HG03097 (cell line): ENCODE data around the gene SGIP1.
"Not testable (repeated sequence)": the region's sequence is repeated elsewhere in the genome, so short reads cannot be mapped to it uniquely, and the experiment has no call there.

Source experiments
- ATAC-seq: cut with Tn5 transposase; IDR thresholded peaks from one replicate; pipeline ENCODE4 v1.9.1; 2021; ENCODE audit not compliant: unreplicated experiment, low FRiP score

The SGIP1 gene

DNA sequence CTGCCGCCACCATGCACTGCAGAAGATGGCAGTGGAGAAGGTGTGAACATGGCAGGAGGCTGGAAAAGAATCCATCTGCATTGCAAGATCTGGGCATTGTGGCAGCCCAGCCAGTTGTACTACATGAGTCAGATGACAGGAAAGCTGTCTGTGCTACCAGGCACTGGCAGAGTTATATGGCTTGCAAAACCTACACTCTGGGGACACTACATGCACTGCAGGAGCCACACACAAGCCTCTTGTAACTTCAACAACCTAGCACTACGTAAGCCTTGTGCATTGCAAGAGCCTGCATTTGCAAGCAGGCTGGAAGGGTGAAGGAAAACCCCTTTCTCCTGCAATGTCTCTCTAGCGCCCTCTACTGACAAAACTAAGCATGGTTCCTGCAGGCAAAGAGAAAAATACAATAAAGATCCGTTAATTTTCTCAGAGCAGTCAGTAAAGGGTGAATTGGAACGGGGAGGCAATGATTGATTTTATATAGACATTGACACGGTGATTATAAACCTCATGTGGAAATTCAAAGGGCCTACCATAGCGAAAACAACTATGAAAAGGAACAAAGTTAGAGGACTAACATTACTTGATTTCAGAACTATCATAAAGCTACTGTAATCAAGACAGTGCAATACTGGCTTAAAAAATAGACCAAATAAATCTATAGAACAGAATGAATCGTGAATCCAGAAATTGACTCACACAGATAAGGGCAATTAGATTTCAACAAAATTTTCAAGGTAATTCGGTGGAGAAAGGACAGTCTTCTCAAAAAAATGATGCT is 192.1 kb downstream of the SGIP1 start:
- peak; percentile 63 for ATAC-seq

DNA sequence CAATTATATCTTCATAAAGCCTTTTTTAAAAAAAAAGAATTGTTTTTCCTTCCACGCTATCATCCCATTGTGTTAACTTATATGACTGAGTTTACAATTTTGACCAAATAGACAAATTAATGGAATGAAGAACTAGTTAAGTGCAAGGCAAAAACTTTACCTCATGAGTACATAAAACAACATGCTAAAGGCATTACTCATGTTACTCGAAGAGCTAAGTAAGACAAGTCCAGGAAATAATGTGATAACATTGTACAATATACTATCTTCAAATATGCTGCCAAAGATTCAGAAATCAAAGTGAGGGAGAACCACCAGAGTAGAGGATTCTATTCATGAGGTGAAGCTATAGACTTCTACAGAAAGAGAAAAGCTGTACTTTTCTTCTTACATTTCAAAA is 194.1 kb downstream of the SGIP1 start:
- no peak for ATAC-seq

DNA sequence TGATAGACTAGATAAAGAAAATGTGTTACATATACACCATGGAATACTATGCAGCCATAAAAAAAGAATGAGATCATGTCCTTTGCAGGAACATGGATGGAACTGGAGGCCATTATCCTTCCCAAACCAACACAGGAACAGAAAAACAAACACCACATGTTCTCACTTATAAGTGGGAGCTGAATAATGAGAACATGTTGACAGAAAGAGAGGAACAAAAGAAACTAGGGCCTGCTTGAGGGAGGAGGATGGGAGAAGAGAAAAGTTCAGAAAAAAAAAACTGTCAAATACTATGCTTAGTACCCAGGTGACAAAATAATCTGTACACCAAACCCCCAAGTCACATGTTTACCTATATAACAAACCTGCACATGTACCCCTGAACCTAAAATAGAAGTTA is 194.8 kb downstream of the SGIP1 start:
- ATAC-seq: not testable (repeated sequence)

DNA sequence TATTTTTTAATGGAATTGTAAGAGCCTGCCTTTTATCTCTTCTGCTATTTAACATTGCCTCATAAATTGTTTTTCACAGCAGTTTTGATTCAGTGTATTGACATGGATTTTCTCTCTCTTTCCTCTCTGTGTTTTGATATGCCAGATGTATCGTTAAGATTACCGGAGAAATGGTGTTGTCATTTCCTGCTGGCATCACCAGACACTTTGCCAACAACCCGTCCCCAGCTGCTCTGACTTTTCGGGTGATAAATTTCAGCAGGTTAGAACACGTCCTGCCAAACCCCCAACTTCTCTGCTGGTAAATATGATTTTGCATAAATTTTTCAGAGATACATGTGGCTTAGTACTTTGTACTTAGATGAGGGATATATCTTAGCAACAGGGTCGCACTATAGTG is 195.2 kb downstream of the SGIP1 start:
- no peak for ATAC-seq

DNA sequence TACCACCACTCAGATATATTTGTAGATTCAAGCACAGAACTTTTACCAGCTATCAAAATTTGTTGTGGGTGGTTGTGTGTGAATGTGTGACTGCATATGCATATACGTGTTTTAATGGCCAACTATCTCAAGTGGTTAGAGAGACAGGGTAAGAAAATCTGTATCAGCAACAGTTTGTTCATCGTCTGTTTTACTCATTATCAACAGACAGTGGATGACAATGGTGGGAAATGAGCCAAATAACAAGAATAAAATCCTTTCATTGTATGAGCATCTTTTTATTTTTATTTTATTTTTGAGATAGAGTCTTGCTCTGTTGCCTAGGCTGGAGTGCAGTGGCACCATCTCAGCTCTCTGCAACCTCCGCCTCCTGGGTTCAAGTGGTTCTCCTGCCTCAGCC is 195.6 kb downstream of the SGIP1 start:
- ATAC-seq: no peak

DNA sequence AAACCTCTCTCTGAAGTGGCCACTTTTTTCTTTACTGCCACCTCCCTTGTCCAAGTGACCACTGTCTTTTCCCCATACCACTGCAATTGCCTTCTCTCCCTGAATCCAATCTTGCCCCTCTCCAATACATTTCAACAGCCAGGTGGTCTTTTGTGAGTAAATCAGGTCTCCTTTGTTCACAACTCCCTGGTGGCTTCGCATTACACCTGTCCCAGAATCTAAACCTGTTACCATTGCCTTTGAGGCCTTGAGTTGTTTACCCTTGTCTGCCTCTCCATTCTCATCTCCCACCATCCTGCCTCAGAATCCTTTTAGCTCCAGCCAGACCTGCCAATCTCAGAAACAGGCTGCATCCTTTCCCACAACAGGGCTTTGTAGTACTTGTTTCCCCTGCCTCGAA is 196.5 kb downstream of the SGIP1 start:
- ATAC-seq: no peak

DNA sequence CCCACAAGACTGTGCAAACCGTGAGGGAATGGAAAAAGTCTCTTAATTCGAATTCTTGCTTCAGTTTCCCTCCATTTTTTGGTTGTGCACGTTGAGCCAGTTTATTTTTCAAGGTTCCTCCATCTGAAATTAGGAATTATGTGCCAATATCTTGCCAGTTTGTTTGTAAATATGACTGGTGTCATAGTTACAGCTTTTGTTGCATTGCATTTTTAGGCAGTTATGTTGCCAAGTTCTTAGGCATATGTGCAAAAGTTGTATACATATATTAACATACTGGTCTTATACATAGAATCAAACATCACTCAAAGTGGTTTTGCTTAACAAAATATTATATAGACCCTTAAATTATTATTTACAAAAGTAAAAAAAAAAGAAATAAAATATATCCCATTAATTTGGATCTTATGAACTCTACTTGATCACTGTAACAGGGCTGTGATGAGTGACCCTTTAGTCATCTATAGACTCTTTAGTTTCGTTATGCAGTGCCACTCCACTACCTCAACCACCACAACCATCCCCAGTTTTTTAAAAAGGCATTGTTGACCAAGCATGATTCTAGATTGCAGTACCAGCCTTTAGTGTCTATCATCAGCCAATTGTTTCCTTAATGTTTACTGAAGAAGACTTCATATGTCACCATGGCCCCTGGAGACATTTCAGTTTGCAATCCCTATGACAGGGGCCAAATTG is 197.4 kb downstream of the SGIP1 start:
- ATAC-seq: no peak

DNA sequence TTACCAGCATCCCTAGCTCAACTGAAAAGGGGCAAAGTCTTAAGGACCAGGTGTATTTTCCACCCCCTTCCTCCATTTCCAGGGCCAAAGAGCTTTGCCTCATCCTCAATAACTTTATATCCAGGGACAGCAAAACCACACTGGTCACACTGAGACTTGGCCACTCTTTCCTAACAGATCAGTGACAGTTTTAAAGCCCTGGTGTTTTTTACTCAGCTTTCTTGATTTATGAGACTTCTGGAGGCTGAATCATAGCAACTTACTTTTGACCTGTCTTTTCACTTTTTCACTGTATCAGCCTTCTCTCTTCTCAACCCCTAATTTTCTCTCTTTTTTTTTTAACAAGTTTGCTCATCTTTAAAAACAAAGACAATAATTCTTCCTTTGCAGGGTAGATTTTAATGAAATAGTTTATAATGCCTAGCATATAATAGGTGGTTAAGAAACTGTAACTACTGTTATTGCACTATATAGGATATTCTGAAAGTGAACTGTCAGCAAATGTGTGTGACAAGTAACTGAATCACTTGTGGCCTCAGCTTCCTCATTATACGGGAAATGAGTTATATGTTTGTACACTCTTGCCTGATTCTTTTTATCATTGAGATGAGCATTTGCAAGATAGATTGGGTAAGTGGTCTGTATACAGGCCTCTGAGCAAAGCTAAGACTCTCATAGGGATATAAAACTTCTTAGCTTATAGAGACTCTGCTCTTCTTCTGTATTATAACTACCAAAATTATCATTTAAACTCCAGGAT is 198.6 kb downstream of the SGIP1 start:
- no peak for ATAC-seq

DNA sequence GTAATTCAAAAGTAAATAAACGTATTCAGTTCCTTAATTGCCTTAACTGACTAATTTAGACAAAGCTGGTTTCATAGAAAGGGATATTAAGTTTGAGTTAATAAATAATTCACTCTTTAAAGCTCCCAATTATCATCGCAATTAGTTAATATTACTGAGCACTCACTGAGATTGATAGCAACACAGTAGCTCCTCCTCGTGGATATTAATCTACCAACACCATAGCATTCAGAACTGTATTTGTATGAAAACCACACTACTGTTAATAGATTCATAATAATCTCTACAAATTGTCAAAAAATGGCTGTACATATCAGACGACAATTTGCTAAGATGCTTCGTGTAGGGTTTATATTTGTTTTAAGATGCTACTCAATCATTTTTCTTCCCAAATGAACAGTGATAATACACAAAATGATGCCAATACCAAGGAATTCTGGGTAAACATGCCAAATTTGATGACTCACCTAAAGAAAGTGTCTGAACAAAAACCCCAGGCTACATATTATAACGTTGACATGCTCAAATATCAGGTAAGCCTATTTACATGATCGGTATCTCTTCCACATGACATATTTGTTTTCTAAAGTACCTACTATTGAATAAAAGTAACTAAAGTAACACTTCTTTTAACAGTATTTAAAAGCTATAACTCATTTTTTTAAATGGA is 199.5 kb downstream of the SGIP1 start:
- ATAC-seq: no peak

DNA sequence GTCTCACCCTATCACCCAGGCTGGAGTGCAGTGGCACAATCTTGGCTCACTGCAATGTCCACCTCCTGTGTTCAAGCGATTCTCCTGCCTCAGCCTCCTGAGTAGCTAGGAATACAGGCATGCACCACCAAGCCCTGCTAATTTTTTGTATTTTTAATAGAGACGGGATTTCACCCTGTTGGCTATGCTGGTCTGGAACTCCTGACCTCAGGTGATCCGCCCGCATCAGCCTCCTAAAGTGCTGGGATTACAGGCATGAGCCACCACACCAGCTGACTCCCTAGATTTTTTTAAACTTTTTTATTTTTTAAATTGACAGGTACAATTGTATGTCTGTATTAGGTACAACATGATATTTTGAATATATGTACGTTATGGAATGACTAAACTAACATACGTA is 200.6 kb downstream of the SGIP1 start:
- ATAC-seq: not testable (repeated sequence)

DNA sequence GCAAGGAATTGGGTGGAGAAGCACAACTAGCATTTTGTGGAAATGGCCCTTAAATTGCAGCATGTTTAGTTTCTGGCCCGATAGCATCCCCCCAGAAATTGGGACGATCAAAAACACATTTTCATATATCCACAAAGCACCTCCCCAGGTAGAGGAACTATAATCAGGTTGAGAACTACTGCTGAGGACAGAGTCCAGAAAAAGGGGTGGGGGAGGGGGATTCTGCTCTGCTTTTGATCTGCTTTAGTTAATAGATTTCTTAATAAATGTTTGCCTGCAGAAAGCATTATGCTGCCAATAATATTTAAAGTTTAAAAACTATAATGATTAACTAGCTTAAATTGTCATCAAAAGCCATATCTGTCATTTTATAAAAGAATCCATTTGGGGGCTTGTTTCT is 203.9 kb downstream of the SGIP1 start:
- no peak for ATAC-seq

DNA sequence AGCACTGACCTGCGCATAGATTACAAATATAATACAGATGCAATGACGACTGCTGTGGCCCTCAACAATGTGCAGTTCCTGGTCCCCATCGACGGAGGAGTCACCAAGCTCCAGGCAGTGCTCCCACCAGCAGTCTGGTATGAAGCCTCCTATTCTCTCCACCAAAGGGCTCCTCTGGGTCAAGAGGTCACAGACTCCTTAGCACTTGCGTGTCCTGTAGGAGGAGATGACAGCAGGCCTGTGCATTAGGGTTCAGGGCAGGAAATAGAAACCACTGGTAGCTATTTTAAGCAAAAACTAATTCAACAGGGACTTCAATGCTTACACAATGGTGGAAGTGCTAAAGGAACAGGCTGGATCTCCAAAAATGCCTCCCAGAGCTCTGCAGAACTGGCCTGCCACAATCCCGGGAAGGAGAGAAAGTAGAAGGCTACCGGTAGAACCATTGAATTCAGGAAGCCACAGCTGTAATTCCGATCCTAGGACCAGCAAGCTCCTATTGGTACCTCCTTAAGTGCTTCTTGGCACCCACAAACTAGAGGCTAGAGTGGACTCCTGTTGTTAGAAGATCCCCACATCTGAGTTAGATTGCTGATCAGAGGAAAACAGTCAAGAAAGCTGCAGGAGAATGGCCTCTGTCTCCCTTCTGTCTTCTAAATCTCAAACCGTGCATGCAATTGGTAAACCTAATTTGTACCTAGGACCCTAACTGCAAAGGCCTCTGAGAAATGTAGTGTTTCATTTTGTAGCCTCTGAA is 205.6 kb downstream of the SGIP1 start:
- no peak for ATAC-seq

DNA sequence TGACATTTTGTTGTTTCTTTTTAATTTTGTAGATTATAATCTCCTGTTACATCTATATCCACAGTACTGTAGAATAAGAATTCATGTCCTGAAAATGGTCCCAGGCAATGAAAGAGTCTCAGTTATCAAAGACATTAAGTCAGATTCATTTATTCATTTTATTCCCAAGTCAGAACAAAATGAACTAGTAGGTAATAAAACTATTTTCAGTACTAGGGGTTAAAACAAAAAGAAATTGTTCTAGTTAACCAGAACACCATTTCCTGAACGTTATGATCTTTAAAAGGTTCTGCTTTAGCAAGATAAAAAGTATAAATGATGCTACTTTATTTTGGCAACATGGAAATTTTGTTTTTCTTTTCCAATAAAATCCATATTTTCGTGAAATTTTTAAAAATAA is 211.5 kb downstream of the SGIP1 start:
- no peak for ATAC-seq

DNA sequence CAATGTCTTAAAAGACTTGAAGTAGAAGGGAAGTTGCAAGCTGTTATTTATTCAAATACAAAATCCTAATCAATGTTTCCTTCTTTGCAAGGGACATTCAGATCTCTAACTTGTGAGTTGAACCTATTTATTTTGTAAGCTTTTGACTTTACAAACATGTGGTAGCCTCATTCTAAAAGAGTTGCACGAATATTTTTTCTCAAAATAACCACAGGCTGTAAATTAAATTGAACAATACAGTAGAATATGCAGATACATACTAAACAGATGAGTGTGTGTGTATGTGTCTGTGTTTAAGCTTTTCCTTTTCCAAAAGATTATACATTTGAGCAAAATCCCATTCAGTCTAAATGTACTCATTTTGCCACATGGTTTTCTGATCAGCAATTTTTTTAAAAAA is 213.5 kb downstream of the SGIP1 start:
- ATAC-seq: no peak

DNA sequence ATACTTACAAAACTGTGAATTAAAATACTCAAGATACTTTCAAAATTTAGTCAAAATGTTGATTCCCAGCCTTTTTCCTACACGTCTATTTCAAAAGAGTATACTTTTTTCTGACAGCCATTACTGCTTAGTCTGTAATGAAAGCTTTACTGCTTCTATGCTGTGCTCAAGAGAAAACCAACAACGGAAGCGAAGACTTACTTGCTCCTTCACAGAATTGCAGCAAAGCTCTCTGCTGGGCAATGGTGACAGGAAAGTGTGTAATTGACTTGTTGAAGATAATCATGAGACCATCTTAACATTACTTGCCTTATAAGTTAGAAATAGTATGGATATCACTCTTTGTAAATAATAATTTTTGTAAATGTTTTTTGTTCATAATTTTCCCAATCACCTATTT is 216.6 kb downstream of the SGIP1 start:
- ATAC-seq: no peak

DNA sequence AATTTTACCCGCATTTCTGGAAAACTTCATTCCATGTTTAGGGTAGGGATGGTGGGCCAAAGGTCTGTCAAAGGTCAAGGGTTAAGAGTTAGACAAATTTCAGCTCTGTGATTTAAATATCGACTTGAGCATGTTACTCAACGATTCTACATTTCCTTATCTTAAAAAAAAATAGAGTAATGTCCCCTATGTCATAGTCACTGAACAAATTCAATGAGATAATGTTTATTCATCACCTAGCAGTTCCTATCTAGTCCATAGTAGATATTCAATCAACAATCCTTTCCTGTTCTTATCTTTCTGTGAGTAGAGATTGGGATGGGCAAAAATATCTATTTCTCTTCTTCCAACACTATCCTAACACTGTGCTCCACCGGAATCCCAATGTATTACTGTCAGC is 217.2 kb downstream of the SGIP1 start:
- no peak for ATAC-seq

DNA sequence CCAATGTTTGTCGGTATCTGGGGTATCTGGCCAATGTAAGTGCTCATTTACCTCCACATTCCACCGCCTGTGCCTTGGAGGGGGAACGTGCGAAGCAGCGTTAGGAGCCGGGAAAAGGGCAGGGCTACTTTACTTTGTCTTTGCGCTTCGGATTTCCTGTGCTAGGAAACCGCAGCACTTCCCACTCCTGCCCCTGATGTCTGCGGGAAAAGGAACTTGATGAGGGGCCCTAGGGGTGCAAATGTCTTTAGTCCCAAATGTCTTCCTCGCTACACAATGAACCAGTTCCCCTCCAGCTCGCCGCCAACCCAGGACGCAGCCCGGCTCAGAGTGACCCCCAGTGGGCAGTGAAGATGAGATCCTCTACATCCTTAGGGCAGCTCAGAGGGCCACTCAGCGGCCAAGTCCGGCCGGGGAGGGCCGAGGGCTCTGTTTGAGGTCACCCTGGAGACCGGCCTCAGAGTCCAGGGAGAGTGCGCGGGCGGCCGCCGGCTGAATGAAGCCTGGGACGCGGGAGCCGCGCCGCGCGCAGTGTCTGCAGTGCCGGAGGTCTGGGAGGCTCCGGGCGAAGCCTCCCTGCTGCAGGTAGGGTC is 218.1 kb downstream of the SGIP1 start, which contains the start of gene DYNLT5:
Gene DYNLT5, plus strand, starts transcription at position 460 of the 593 bp plus-strand sequence. CDS start 2,200 bp downstream, outside the sequence.
- ATAC-seq: no peak

DNA sequence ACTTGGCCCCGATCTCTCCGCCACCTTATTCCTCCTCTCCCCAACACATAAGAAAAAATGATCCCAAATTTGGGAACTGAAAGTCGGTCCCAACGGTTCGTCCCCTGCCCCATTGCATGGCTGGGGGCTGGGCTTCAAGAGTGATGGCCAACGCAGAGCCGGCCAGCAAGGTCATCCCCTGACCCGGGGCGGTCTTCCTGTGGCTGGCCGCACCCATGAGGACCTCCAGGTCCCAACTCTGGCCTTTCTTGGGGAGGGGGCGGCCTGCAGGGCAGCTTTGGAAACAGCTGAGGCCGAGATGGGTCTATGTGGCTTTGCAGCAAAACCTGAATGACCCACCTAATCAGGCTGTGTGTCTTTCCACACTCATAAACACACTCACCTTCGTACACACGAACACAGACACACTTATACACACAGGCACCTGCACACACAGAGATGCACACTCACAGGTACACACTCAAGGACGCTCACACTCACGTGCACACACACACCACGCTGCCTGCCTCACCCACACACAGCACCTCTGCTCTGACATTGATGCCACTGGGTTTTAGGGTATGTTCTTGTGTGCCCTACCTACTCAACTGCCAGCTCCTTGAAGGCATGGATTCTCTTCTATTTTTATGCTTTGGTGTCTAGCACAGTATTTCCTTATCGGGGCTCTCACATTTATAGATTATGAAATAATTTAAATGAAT is 218.9 kb downstream of the SGIP1 start:
- no peak for ATAC-seq

DNA sequence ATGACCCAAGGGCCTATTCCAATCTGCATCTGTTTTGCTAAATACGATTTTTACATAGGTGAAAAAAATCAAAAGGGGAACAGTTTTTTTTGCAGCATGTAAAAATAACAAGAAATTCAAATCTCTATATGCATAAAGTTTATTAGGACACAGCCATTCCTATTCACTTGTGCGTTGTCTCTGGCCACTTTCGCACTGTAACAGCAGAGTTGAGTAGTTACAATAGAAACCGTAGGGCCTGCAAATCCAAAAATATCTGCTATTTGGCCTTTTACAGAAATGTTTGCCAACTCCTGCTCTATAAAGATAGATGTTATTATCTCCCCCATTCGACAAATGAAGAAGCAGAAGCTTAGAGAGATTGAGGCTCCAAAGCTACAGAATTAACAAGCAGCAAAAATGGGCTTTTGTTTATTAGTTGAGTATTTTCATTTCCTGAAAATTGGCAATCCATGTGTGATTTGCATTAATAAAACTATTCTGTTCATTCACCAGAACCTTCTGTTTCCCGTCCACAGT is 223.8 kb downstream of the SGIP1 start:
- no peak for ATAC-seq
